DOHH2 (cell line): ENCODE results near the gene KIAA0930.

Experiments used
- H3F3A ChIP-seq: fragments of 200-600 bp; sonication (generic), shearing (Covaris generic); 2 replicates; pipeline ENCODE4 v1.6.0; 2016; ENCODE audit warnings: antibody characterized with exemption, mild to moderate bottlenecking; ENCODE audit not compliant: control insufficient read depth, insufficient read depth
- H3K27ac ChIP-seq: fragments of 200-600 bp; sonication (generic); 2 replicates; pipeline ENCODE4 v1.5.1; 2014; ENCODE audit warnings: low read depth, mild to moderate bottlenecking, low read length, moderate library complexity
- H3K27me3 ChIP-seq: fragments of 200-600 bp; sonication (generic); 2 replicates; pipeline ENCODE4 v1.6.1; 2014; ENCODE audit warnings: mild to moderate bottlenecking, low read length, mixed read lengths; ENCODE audit not compliant: control insufficient read depth
- H3K36me3 ChIP-seq: fragments of 200-600 bp; sonication (generic); 2 replicates; pipeline ENCODE4 v1.6.1; 2014; ENCODE audit warnings: mild to moderate bottlenecking, low read length, moderate library complexity, mixed read lengths; ENCODE audit not compliant: control insufficient read depth
- H3K4me1 ChIP-seq: fragments of 200-600 bp; sonication (generic); 2 replicates; pipeline ENCODE4 v1.6.1; 2014; ENCODE audit warnings: mild to moderate bottlenecking, low read length, mixed read lengths; ENCODE audit not compliant: control insufficient read depth
- H3K4me2 ChIP-seq: fragments of 200-600 bp; sonication (generic); 2 replicates; pipeline ENCODE4 v1.6.0; 2014; ENCODE audit warnings: mild to moderate bottlenecking, low read length, moderate library complexity
- H3K4me3 ChIP-seq: fragments of 200-600 bp; sonication (generic); 2 replicates; pipeline ENCODE4 v1.5.1; 2014; ENCODE audit warnings: mild to moderate bottlenecking, low read length, mixed read lengths
- H3K79me2 ChIP-seq: fragments of 200-600 bp; sonication (generic); 2 replicates; pipeline ENCODE4 v1.6.1; 2014; ENCODE audit warnings: mild to moderate bottlenecking, low read length, mixed read lengths; ENCODE audit not compliant: control insufficient read depth
- H3K9me2 ChIP-seq: fragments of 200-600 bp; sonication (generic); replicated peaks from 2 replicates; pipeline ENCODE4 v1.6.1; 2014; ENCODE audit warnings: mild to moderate bottlenecking, low read length, mixed read lengths; ENCODE audit not compliant: control insufficient read depth
- H3K9me3 ChIP-seq: fragments of 200-600 bp; sonication (generic); 2 replicates; pipeline ENCODE4 v1.6.1; 2014; ENCODE audit warnings: antibody characterized with exemption, low read length, mixed read lengths; ENCODE audit not compliant: control insufficient read depth, insufficient read depth
- H4K20me1 ChIP-seq: fragments of 200-600 bp; sonication (generic); 2 replicates; pipeline ENCODE4 v1.6.0; 2014; ENCODE audit warnings: low read depth, mild to moderate bottlenecking, antibody characterized with exemption, low read length, moderate library complexity; ENCODE audit not compliant: control insufficient read depth, insufficient read depth
- CTCF ChIP-seq: fragments of 200-600 bp; sonication (generic); IDR thresholded peaks from one replicate; pipeline ENCODE4 v1.5.1; 2014; ENCODE audit warnings: antibody characterized with exemption, mild to moderate bottlenecking, low read depth, low read length; ENCODE audit not compliant: poor library complexity, severe bottlenecking
- EZH2phosphoT487 ChIP-seq: fragments of 200-600 bp; sonication (generic); IDR thresholded peaks from 2 replicates; pipeline ENCODE4 v1.6.1; 2017; ENCODE audit warnings: borderline replicate concordance, mild to moderate bottlenecking, antibody characterized with exemption, low read length, moderate library complexity, mixed read lengths

KIAA0930 gene

DNA sequence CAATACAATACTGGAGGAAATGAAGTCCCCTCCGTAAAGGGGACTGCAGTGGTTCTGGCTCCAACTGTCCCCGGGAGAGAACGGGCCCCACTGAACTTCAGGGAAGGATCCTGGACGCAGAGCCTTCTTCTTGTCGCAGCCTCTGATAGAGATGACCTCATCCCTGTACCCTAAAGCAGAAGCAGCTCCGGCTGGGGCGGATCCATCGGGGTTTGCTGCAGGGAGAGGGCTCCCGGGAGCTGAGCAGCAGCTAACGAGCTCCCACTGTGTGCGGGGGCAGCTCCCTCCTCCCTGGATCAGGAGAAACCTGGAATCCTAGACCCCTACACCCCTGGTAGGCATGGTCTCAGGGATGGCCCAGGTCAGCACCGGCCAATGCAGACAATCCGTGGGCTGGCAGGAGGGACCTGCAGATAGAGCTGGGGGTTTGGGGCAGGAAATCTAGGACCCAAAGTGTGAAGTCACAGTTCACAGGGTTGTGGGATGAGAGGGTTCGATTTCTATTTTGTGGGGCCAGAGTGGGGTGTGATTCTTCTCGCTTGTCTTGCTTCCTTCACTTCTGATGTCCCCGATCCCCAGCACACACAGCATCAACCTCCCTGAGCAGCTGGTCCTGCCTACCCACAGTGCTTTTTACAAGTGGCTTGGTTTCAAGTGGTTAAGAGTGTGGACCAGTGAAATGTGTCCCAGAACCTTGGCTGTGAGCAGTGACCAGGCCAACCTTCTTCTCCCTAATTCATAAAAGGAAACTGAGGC, 12.9 kb downstream of the KIAA0930 start:
- Histone ChIP-seq H3K36me3 (no peaks in the 10 kb centered on the region; the same call in 1 of the 2 replicates), H3K4me1 (peaks cover 5% of the 10 kb centered on the region; the same call in 1 of the 2 replicates), H3K9me3 (no peaks in the 10 kb centered on the region), H4K20me1 (peaks cover 14% of the 10 kb centered on the region; the same call in 1 of the 2 replicates), H3K4me2 (no peak overlapping the region), H3K27me3 (no peaks in the 10 kb centered on the region), H3K4me3 (no peak overlapping the region), H3F3A (no peaks in the 10 kb centered on the region), H3K79me2 (peaks cover 65% of the 10 kb centered on the region), H3K27ac (no peak overlapping the region), H3K9me2 (no peaks in the 10 kb centered on the region)
- TF ChIP-seq CTCF (no peak), EZH2phosphoT487 (no peak)

GRCh38 chr22:45226503-45227186, 14.0 kb downstream of the KIAA0930 start:
- peaks cover 66% of the 10 kb centered on the region for H3K79me2 ChIP-seq

DNA sequence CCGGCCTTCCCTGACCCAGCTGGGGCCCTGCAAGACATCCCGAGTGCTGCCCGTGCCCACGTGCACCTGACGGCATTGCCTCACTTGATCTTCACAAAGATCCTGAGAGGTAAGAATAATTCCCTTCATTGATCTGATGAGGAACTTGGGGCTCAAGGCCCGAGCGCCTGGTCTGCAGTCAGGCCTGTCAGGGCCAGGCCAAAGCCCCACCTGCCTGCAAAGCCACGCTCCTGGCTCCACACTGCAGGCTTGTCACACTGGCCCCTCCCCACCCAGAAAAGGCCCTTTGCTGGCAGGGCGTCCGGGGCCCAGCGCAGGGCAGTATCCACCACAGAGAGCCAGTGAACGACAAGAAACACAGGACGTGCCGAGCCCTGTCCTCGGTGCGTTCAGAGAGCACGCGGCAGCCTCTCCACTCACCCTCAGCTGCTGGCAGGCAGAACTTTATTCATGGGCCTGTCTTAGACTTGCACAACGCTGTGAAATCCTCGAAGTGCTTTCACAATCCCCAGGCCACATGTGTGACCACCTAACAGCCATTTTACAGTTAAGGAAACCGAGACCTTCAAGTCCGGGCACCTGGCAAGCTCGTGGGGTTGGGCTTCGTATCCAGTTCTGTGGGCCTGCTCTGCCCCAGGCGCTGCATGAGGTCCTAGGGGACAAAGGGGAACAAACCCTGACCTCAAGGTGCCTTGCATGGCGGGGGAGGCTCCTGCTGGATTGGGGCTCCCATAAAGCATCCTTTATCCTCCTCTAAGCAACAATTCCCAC, 14.8 kb downstream of the KIAA0930 start:
- Histone ChIP-seq H3K27me3 (no peaks in the 10 kb centered on the region), H3K4me1 (peaks cover 10% of the 10 kb centered on the region; the same call in 1 of the 2 replicates), H3K4me3 (no peak overlapping the region), H3K27ac (no peak overlapping the region), H4K20me1 (peaks cover 13% of the 10 kb centered on the region), H3K36me3 (no peaks in the 10 kb centered on the region), H3K4me2 (no peak overlapping the region), H3K79me2 (peaks cover 69% of the 10 kb centered on the region), H3F3A (no peaks in the 10 kb centered on the region), H3K9me2 (no peaks in the 10 kb centered on the region), H3K9me3 (no peaks in the 10 kb centered on the region)
- TF ChIP-seq EZH2phosphoT487 (no peak), CTCF (no peak)

More at GRCh38 chr22:45226503-45227186, 14.0 kb downstream of the KIAA0930 start:
- no peak overlapping the region for H3K4me3 ChIP-seq
- H4K20me1 ChIP-seq, result peaks cover 10% of the 10 kb centered on the region; the same call in 1 of the 2 replicates
- no peak overlapping the region for H3K27ac ChIP-seq
- H3K4me1 ChIP-seq, result peaks cover 7% of the 10 kb centered on the region; the same call in 1 of the 2 replicates
- no peak for TF ChIP-seq EZH2phosphoT487
- no peak for TF ChIP-seq CTCF
- H3F3A ChIP-seq, result no peaks in the 10 kb centered on the region
- no peak overlapping the region for H3K4me2 ChIP-seq
- H3K27me3 ChIP-seq, result no peaks in the 10 kb centered on the region
- no peaks in the 10 kb centered on the region for H3K36me3 ChIP-seq
- no peaks in the 10 kb centered on the region for H3K9me3 ChIP-seq
- no peaks in the 10 kb centered on the region for H3K9me2 ChIP-seq
